GM12892 (cell line): ENCODE measurements around the gene COTL1.

Experiments used
- POLR2A ChIP-seq: IDR thresholded peaks from 2 replicates; pipeline ENCODE4 v1.6.1; 2011; ENCODE audit warnings: low read depth, low read length, control low read depth
- POLR2AphosphoS5 ChIP-seq: IDR thresholded peaks from 2 replicates; pipeline ENCODE4 v1.6.1; 2011; ENCODE audit warnings: low read depth, low read length, control low read depth
- TAF1 ChIP-seq: IDR thresholded peaks from 2 replicates; pipeline ENCODE4 v1.6.1; 2011; ENCODE audit warnings: low read depth, mild to moderate bottlenecking, control low read depth, low read length, borderline replicate concordance

GRCh38 chr16:84575914-84576313 lies 42.0 kb downstream of the COTL1 start:
- TF ChIP-seq POLR2AphosphoS5 = no peak
- no peak for TF ChIP-seq POLR2A
- no peak for TF ChIP-seq TAF1
